Prostate gland (tissue), 2 donors: ENCODE data around the gene IL32.

Experiments used
- CTCF ChIP-seq, 4 experiments: fragments of 200-600 bp in 2 of 4; fragments of 450-650 bp in 2 of 4; sonication (generic) in 2 of 4; IDR thresholded peaks; 1 replicate in 3 of 4; 2 replicates in 1 of 4; pipeline ENCODE4 v1.5.1; 2016 to 2019; ENCODE audit warnings: antibody characterized with exemption in 4 of 4, mild to moderate bottlenecking in 2 of 4, moderate library complexity in 2 of 4
- POLR2A ChIP-seq: fragments of 450-650 bp; IDR thresholded peaks from one replicate; pipeline ENCODE4 v1.6.1; 2016; ENCODE audit warnings: antibody characterized with exemption, mild to moderate bottlenecking
- POLR2AphosphoS5 ChIP-seq: sonication (generic); formaldehyde crosslinking; IDR thresholded peaks from one replicate; pipeline ENCODE4 v1.6.1; 2017; ENCODE audit warnings: antibody characterized with exemption

GRCh38 chr16:3059723-3060242, 5.7 kb upstream of the IL32 start:
- TF ChIP-seq POLR2A (no peak), CTCF (IDR thresholded peaks at IDR 0.05) (no peak), POLR2AphosphoS5 (no peak)
